GM23338 (cell line): ENCODE results near the gene DDX39A. TPM values are rescaled to one million over a fixed set of nuclear protein-coding genes. Genes with fewer than 3 reads are reported as not detected.

Experiments used
- ATAC-seq: fragments of 200-7000 bp; cut with Tn5 transposase; 3 replicates; pipeline ENCODE4 v1.9.1; 2020
- DNase-seq: peaks from one replicate; pipeline ENCODE4 v3.0.0-alpha.2; 2015; ENCODE audit warnings: low spot score
- H2AFZ ChIP-seq: fragments of 200-600 bp; sonication (generic); 2 replicates; pipeline ENCODE4 v1.8.0; 2016; ENCODE audit warnings: antibody characterized with exemption, mild to moderate bottlenecking, moderate library complexity
- H3F3A ChIP-seq: fragments of 200-600 bp; sonication (generic); replicated peaks from 2 replicates; pipeline ENCODE4 v1.8.0; 2017; ENCODE audit warnings: antibody characterized with exemption, mixed run types, low read depth
- H3K27ac ChIP-seq: fragments of 200-600 bp; sonication (generic); 2 replicates; pipeline ENCODE4 v1.6.1; 2016; ENCODE audit warnings: low read depth
- H3K27me3 ChIP-seq: fragments of 200-600 bp; sonication (generic); 2 replicates; pipeline ENCODE4 v1.8.0; 2016; ENCODE audit warnings: mild to moderate bottlenecking, mixed run types, moderate library complexity; ENCODE audit not compliant: insufficient read depth
- H3K36me3 ChIP-seq: fragments of 200-600 bp; sonication (generic); 2 replicates; pipeline ENCODE4 v1.8.0; 2016; ENCODE audit warnings: mild to moderate bottlenecking; ENCODE audit not compliant: insufficient read depth
- H3K4me1 ChIP-seq: fragments of 200-600 bp; sonication (generic); 2 replicates; pipeline ENCODE4 v1.8.0; 2016; ENCODE audit warnings: mild to moderate bottlenecking, moderate library complexity; ENCODE audit not compliant: insufficient read depth
- H3K4me2 ChIP-seq: fragments of 200-600 bp; sonication (generic); 2 replicates; pipeline ENCODE4 v1.7.1; 2017; ENCODE audit warnings: mixed run types
- H3K4me3 ChIP-seq: fragments of 200-600 bp; sonication (generic); 2 replicates; pipeline ENCODE4 v1.6.1; 2016; ENCODE audit warnings: mixed run types
- H3K79me2 ChIP-seq: fragments of 200-600 bp; sonication (generic); replicated peaks from 2 replicates; pipeline ENCODE4 v1.8.0; 2017; ENCODE audit warnings: mild to moderate bottlenecking; ENCODE audit not compliant: insufficient read depth
- H3K9me2 ChIP-seq: fragments of 200-600 bp; sonication (generic); 2 replicates; pipeline ENCODE4 v1.8.0; 2017; ENCODE audit not compliant: insufficient read depth
- H4K20me1 ChIP-seq: fragments of 200-600 bp; sonication (generic); replicated peaks from 2 replicates; pipeline ENCODE4 v1.8.0; 2017; ENCODE audit warnings: mild to moderate bottlenecking; ENCODE audit not compliant: insufficient read depth
- H3K27ac Mint-ChIP-seq: 2 replicates; pipeline ENCODE4 v1.8.0; 2020; ENCODE audit warnings: inconsistent platforms, mild to moderate bottlenecking, moderate library complexity, mixed read lengths
- H3K27me3 Mint-ChIP-seq: 3 replicates; pipeline ENCODE4 v1.8.0; 2022; ENCODE audit warnings: low read depth, mild to moderate bottlenecking, moderate library complexity, mixed read lengths, inconsistent platforms; ENCODE audit not compliant: insufficient read depth, poor library complexity
- H3K36me3 Mint-ChIP-seq: 3 replicates; pipeline ENCODE4 v1.8.0; 2021; ENCODE audit warnings: low read depth, mild to moderate bottlenecking, inconsistent platforms, moderate library complexity, mixed read lengths
- H3K4me1 Mint-ChIP-seq: 3 replicates; pipeline ENCODE4 v1.8.0; 2020; ENCODE audit warnings: mild to moderate bottlenecking, inconsistent platforms, mixed read lengths
- H3K4me3 Mint-ChIP-seq: 3 replicates; pipeline ENCODE4 v1.8.0; 2021; ENCODE audit warnings: moderate library complexity, mild to moderate bottlenecking, inconsistent platforms, mixed read lengths
- H3K9me3 Mint-ChIP-seq: 3 replicates; pipeline ENCODE4 v1.8.0; 2020; ENCODE audit warnings: moderate library complexity, mild to moderate bottlenecking, inconsistent platforms, mixed read lengths
- CREB1 ChIP-seq: fragments of 250-450 bp; sonication (Bioruptor Pico); IDR thresholded peaks from 2 replicates; pipeline ENCODE4 v1.5.0; 2020; ENCODE audit warnings: low read depth, mild to moderate bottlenecking, moderate library complexity
- CTCF ChIP-seq, 2 experiments: fragments of 200-600 bp in 1 of 2; sonication (generic) in 1 of 2; conservative IDR thresholded peaks; 2 replicates each; pipeline versions ENCODE4 v1.5.1 to v1.6.1; 2016 to 2017; ENCODE audit warnings: antibody characterized with exemption in 2 of 2, low read depth in 2 of 2, mild to moderate bottlenecking in 2 of 2, moderate library complexity in 1 of 2
- EZH2phosphoT487 ChIP-seq: fragments of 200-600 bp; sonication (generic); IDR thresholded peaks from one replicate; pipeline ENCODE4 v1.8.1; 2018; ENCODE audit warnings: antibody characterized with exemption; ENCODE audit not compliant: unreplicated experiment
- JUNB ChIP-seq: IDR thresholded peaks from one replicate; pipeline ENCODE4 v1.6.1; 2016; ENCODE audit warnings: antibody characterized with exemption; ENCODE audit not compliant: unreplicated experiment
- NANOG ChIP-seq: IDR thresholded peaks from 2 replicates; pipeline ENCODE4 v1.6.1; 2016; ENCODE audit warnings: antibody characterized with exemption, borderline replicate concordance
- POLR2AphosphoS5 ChIP-seq: IDR thresholded peaks from 2 replicates; pipeline ENCODE4 v1.6.1; 2016; ENCODE audit warnings: antibody characterized with exemption, low read depth
- STAT1 ChIP-seq: IDR thresholded peaks from one replicate; pipeline ENCODE4 v1.6.1; 2016; ENCODE audit warnings: antibody characterized with exemption; ENCODE audit not compliant: unreplicated experiment
- ZNF114 ChIP-seq: fragments of 250-450 bp; sonication (Bioruptor Pico); IDR thresholded peaks from 2 replicates; pipeline ENCODE4 v1.5.0; 2020; ENCODE audit warnings: mild to moderate bottlenecking, moderate library complexity
- ZNF462 ChIP-seq: fragments of 250-450 bp; sonication (Bioruptor Pico); IDR thresholded peaks from 2 replicates; pipeline ENCODE4 v1.5.0; 2020; ENCODE audit warnings: mild to moderate bottlenecking, moderate library complexity
- polyA plus RNA-seq: library from polyadenylated mRNA; unstranded; fragments of >200 nt; fragmentation: Nextera tagmentation; extraction: Ambion mirVana; gene quantifications from 2 replicates; pipeline ENCODE4 v1.2.1, GENCODE V29; 2016
- total RNA-seq: library from RNA; depleted of rRNA; stranded (reverse); fragments of >200 nt; shearing (Covaris generic); gene quantifications from 2 replicates; pipeline ENCODE4 v1.2.3, GENCODE V29; 2014

The DDX39A gene
- total and polyA plus RNA-seq, 2 experiments from 2014 or later: 195 to 196 TPM

DNA sequence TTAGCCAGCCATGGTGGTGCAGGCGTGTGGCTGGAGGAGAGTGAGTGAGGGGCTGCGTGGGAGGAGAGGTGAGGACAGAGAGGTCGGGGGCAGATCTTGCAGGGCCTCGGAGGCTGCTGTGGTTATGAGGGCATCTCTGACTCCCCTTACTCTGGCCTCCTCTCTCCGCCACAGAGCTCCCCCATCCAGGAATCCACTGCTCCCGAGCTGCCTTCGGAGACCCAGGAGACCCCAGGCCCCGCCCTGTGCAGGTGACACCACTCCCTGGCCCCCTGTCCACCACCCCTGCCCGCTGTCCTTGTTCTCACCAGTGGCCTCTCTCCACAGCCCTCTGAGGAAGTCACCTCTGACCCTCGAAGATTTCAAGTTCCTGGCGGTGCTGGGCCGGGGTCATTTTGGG lies 48.2 kb upstream of the DDX39A start (continued):
- TF ChIP-seq CTCF (conservative IDR thresholded peaks at IDR 0.05; ENCODE audit: low read depth in 2 of 2): no peak
- no peak for TF ChIP-seq STAT1
- no peak for TF ChIP-seq CREB1 (CRISPR knock-in tag)
- TF ChIP-seq ZNF462 (CRISPR knock-in tag): no peak
- no peak for TF ChIP-seq EZH2phosphoT487
- no peak for TF ChIP-seq POLR2AphosphoS5

GRCh38 chr19:14463747-14464146 lies 44.6 kb upstream of the DDX39A start:
- Mint-ChIP-seq H3K36me3 (peaks cover 43% of the 10 kb centered on the region), H3K27ac (no peak overlapping the region), H3K4me3 (no peak overlapping the region), H3K4me1 (no peaks in the 10 kb centered on the region), H3K27me3 (peaks cover 4% of the 10 kb centered on the region), H3K9me3 (no peaks in the 10 kb centered on the region)
- no peaks in the 10 kb centered on the region for H3K9me2 ChIP-seq
- no peaks in the 10 kb centered on the region for H3F3A ChIP-seq
- H2AFZ ChIP-seq: no peak overlapping the region
- no peaks in the 10 kb centered on the region for H3K27me3 ChIP-seq
- no peaks in the 10 kb centered on the region for H3K4me1 ChIP-seq
- no peaks in the 10 kb centered on the region; the same call in none of the 2 replicates for H4K20me1 ChIP-seq
- no peak overlapping the region for H3K27ac ChIP-seq
- peaks cover 13% of the 10 kb centered on the region; the same call in 1 of the 2 replicates for H3K36me3 ChIP-seq
- H3K79me2 ChIP-seq: no peaks in the 10 kb centered on the region
- no peak for DNase-seq
- H3K4me3 ChIP-seq: no peak overlapping the region
- H3K4me2 ChIP-seq: no peak overlapping the region
- ATAC-seq: no peak
- no peak for TF ChIP-seq STAT1
- TF ChIP-seq NANOG: no peak
- TF ChIP-seq ZNF114 (CRISPR knock-in tag): no peak
- TF ChIP-seq ZNF462 (CRISPR knock-in tag): no peak
- no peak for TF ChIP-seq CREB1 (CRISPR knock-in tag)
- no peak for TF ChIP-seq JUNB
